Measurements from ENCODE around the gene KCTD7.

DNA sequence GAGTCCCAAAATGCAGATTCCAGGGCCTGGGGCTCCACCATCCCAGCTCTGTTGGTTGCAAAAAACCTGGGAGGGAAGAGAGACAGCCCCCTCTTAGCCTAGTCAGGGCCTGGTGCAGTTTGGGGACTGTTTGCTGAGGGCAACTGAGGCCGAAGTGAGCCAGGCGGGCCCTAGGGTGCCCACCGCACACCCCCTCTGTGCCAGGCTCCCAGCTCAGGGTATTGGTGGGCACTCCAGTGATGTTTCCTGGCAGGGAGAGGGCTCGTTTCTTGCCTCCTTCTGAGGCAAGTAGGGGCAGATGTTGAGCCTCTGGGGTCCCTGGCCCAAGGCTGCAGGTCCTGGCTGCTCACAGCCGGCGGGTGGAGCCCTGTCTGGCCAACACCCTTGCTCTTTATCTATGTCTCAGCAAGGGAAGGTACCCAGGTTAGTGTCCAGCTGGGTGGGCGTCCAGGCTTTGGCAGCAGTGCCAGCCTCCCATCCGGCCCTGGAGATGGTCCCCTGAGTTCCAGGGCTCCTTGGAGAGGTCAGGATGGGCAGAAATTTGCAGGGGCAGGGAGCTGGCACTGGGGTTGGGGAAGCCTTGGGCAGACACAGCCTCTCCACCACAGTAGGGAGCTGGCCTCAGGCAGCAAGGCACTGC, 37.8 kb downstream of the KCTD7 start:
- TF ChIP-seq, protein P1, sequence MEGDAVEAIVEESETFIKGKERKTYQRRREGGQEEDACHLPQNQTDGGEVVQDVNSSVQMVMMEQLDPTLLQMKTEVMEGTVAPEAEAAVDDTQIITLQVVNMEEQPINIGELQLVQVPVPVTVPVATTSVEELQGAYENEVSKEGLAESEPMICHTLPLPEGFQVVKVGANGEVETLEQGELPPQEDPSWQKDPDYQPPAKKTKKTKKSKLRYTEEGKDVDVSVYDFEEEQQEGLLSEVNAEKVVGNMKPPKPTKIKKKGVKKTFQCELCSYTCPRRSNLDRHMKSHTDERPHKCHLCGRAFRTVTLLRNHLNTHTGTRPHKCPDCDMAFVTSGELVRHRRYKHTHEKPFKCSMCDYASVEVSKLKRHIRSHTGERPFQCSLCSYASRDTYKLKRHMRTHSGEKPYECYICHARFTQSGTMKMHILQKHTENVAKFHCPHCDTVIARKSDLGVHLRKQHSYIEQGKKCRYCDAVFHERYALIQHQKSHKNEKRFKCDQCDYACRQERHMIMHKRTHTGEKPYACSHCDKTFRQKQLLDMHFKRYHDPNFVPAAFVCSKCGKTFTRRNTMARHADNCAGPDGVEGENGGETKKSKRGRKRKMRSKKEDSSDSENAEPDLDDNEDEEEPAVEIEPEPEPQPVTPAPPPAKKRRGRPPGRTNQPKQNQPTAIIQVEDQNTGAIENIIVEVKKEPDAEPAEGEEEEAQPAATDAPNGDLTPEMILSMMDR (IDR thresholded peaks at IDR 0.05 in 2 of 3, conservative IDR thresholded peaks at IDR 0.05 in 1 of 3; ENCODE audit: control insufficient read depth in 2 of 3, extremely low read depth in 1 of 3, insufficient read depth in 1 of 3, low read depth in 3 of 3, low read length in 3 of 3) = no peak
- TF ChIP-seq, protein P2, sequence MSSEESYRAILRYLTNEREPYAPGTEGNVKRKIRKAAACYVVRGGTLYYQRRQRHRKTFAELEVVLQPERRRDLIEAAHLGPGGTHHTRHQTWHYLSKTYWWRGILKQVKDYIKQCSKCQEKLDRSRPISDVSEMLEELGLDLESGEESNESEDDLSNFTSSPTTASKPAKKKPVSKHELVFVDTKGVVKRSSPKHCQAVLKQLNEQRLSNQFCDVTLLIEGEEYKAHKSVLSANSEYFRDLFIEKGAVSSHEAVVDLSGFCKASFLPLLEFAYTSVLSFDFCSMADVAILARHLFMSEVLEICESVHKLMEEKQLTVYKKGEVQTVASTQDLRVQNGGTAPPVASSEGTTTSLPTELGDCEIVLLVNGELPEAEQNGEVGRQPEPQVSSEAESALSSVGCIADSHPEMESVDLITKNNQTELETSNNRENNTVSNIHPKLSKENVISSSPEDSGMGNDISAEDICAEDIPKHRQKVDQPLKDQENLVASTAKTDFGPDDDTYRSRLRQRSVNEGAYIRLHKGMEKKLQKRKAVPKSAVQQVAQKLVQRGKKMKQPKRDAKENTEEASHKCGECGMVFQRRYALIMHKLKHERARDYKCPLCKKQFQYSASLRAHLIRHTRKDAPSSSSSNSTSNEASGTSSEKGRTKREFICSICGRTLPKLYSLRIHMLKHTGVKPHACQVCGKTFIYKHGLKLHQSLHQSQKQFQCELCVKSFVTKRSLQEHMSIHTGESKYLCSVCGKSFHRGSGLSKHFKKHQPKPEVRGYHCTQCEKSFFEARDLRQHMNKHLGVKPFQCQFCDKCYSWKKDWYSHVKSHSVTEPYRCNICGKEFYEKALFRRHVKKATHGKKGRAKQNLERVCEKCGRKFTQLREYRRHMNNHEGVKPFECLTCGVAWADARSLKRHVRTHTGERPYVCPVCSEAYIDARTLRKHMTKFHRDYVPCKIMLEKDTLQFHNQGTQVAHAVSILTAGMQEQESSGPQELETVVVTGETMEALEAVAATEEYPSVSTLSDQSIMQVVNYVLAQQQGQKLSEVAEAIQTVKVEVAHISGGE (CRISPR knock-in tag; IDR thresholded peaks at IDR 0.05) = no peak
- no peak for TF ChIP-seq POLR2AphosphoS5 (IDR thresholded peaks at IDR 0.05; ENCODE audit: low read length)
- no peak for TF ChIP-seq CHD4 (IDR thresholded peaks at IDR 0.05)
- no peak for TF ChIP-seq GABPA (IDR thresholded peaks at IDR 0.05; ENCODE audit: low read depth)
- TF ChIP-seq SUZ12 (IDR thresholded peaks at IDR 0.05; ENCODE audit: unreplicated experiment) = no peak
